Stimulated activated CD4-positive, alpha-beta T cell treated with anti-CD3 and anti-CD28 coated beads, Interleukin-1b, Interleukin-23, amount 100 ng/mL, for 48 hours (primary cell): ENCODE measurements around the gene FAM9C.

Source experiments
- DNase-seq: peaks from one replicate; pipeline ENCODE4 v3.0.0-alpha.2; 2020

FAM9C gene

DNA sequence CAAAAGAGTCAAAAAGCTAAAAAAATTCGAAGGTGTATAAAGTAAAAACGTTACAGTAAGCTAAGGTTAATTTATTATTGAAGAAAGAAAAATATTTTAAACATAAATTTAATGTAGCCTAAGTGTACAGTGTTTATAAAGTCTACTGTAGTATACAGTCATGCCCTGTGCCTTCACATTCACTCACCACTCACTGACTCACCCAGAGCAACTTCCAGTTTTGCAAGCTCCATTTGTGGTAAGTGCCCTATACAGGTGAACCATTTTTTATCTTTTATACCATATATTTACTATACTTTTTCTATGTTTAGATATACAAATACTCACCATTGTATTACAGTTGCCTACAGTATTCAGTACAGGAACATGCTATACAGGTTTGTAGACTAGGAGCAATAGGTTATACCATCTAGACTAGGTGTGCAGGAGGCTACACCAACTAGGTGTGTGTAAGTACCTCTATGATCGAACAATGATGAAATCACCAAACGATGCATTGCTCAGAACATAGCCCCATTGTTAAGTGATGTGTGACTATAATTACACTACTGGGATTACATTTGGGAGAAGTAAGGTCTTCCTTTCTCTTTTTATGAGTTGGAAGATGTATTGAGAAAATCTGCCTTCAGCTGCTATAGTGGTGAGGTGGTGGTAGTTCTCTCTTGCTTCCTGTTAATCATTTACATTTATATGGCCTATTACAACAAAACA, 42.3 kb downstream of the FAM9C start:
- peak; percentile 42 for DNase-seq

DNA sequence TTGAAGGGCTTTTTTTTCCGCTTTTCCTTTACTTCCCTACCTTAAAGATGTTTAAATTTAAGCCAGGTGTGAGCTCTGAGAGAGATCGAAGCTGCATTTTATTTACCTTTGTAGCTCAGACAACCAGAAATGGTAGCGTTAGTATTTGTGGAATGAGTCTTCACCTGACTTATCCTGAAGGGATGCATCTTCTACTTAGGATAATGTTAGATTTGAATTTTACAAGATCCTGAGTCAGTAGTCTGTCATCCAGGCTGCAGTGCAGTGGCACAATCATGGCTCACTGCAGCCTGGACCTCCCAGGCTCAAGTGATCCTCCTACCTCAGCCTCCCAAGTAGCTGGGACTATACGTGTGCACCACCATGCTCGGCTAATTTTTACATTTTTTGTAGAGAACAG, 43.3 kb downstream of the FAM9C start:
- DNase-seq: no peak

DNA sequence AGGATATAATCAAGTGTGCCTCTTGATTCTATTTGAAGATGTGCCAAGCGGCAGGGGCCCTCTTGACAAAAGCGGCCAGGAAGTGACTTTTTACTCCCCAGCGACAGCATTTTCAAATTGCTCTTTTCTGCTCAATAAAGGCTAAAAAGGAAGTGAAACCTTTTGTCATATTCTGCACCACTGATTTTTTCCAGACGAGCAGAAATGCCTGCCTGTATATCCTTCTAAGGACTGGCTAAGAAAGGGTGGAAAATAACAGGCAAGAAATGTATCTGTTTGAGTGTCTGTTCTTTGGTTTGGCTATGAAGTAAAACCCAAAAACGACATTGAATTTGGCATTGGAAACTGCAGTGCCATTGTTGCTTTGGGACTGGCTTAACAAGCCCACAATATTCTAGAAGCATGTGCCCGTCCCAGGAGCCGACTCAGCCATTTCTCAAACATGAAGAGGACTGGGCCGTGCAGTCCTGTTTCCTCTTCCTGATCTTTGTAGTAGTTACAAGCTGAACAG, 44.1 kb downstream of the FAM9C start:
- peak; percentile 50 for DNase-seq

DNA sequence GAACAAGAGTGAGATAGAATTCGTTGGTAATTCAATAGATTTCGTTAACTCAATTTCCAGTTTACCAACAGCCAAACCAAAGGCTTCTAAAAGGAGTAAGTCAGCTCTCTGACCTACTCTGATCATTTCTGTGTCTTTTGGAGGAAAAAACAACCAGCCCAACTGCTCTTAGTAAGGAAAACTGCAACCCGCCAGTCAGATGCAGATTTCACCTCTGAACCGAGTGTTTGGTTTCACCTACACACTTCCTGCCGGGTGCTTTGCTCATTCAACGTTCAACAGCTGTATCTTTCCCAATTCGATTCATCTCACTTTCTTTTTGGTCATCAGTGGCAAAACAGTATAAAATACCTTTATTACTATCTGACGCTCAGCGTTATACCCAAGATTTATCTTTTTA, 45.0 kb downstream of the FAM9C start:
- DNase-seq: peak; percentile 70

DNA sequence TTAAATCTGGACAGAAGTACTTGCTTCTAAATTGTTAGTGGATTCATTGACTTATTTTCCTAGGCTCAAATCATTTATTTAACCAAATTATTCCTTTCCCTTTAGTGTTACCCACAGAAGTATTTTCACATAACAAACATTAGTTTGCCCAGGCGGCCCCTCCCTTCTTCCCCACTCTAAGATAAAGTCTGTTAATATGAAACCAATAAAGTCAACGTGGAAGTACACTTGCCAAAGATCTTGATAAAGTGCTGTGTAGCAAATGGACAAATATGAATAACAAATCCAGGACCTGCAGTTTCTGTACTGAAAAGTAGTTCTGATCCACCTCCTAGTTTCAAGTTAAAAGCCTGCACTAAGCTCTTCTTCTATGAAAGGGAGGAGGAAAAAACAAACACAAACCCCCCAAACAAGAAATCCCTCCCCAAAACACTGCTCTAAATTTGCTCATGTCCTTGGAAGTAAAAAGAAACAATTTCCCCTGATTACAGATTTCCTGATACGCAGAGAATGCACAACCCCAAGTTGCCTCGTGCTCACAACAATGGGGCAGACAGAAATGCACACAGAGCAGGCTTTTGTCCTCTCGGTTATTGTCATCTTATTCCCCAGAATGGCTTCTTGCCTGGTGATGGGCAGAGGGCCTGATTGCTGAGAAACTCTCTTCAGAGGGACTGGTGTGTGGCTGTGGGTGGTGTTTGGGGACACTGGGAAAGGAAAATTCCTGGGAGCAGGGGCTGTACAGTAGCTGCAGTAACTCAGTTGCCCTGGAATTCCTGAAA, 46.3 kb downstream of the FAM9C start:
- no peak for DNase-seq

DNA sequence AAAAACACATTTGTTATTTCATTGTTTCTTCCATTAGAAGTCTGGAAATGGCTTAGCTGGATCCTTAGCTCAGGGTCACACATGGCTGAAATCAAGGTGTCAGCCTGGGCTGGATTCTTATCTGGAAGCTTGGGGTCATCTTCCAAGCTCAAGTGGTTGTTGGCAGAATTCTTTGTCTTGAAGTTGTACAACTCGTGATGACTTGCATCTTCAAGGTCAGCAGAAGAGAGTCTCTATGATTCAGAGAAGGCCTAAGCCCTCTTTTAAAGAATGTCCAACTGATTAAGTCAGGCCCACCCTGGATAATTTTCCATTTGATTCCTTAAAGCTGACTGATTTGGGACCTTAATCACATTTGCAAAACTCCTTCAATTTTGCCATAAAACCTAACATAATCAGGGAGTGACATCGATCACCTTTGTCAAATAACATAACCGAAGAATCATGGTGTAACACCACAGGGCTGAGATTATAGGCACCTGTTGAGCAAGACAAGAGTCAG, 47.4 kb downstream of the FAM9C start:
- no peak for DNase-seq

DNA sequence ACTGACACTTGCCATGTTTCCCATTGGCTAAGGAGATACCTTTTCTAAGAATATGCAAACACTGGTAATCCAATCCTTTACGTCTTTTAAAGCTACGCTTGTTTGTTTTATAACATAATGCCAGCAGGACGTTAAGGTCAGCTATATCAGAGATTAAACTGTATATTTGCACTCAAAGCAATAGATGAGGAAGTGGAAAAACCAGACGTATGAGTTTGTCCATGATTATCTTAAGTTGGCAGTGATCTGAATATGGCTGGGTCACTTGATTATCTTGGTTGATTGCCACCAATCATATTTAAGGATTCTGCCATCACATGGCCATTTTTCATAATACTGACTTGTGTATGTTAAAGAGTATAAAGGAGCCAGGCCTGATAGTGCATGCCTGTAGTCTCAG, 50.1 kb downstream of the FAM9C start:
- no peak for DNase-seq

DNA sequence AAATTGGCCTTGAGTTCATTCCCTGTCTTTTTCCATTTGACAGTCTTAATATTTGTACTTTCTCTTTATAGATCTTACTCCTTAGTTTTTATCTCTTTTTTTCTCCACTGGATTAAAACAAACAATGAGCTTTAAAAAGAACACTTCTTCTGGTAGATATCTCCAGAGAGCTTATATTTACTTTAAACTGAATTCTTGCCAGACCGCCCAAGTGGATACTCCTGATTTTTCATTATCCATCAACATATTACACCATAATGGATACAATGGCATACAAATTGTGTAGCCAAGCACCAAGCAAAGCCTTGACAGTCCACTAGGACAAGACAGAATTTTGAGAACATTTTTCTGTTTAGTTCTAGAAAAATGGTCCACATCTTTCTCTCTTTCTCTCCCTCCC, 50.6 kb downstream of the FAM9C start:
- no peak for DNase-seq

DNA sequence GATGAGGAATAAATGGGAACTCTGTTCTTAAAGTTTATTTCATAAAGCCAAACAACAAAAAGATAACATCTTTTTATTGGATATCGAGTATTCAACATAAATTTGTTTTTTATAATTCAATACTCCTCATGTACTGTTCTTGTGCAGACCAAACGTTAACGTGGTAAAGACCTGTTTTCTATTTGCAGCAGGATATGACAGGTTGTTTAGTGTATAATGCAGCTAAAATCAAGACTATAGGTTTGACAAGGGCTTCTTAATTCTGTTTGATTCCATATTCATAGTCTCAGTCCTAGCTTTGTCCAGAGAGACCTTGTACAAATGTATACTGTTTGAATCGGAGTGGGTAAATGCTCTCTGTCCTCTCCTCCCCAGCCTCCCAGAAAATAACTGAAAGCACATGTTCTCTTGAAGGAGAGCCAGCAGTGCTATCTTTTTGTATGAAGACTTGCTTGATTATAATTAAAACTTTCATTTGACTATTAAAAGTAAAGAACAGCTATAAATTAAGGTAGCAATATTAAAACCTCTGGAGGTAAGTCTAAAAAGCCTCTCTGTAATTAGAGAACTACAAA, 51.8 kb downstream of the FAM9C start:
- DNase-seq: no peak

DNA sequence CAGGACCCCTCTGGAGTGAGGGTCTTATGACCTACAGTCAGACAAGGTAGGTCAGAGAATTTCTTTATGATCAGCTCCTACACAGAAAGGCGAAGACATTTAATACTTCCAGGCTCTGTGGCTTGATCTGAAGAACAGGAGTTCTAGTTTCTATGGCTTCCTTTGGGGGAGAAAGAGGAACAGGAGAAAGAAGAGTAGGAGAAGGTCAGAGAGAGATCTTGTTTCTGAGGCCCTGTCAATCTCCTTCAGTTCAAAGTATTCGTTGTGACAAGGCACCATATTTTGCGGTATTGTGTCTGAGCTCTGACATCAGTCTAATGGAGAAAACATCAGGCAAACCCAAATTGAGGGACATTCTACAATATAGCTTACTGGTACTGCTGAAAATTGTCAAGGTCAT, 52.8 kb downstream of the FAM9C start:
- no peak for DNase-seq

DNA sequence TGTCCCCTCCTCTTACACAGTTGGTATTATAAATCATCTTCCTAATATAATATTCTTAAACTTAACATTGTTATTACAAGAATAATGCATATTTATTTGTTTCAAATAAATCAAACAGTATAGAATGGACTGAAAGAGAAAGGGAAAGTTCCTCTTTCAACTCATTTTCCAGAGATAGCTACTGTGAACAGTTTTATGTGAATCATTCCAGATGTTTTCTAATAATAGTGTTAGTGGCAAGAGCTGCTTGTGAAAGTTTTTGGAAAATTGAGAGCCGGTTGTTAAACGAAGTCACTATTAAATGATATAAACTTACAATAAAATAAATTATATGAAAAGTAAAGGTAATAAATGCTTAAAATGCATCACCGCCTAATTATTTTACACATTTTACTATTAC, 55.0 kb downstream of the FAM9C start:
- no peak for DNase-seq

DNA sequence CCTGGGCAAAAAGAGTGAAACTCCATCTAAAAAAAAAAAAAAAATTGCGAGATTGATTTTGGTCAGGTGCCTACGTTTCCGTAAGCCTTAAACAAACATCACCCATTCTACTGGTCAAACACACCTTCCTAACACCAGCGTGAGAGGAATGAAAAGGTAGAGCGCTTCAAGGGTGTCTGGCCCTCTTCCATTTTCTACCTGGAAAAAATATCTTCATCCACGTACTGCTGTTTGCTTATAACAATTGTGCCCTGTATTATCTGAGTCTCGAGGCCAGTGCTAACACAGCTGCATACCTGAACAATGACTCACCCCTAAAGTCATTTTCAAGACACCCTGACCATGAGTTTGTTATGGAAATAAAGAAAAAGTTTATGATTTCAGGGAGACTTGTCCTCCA, 55.6 kb downstream of the FAM9C start:
- no peak for DNase-seq

DNA sequence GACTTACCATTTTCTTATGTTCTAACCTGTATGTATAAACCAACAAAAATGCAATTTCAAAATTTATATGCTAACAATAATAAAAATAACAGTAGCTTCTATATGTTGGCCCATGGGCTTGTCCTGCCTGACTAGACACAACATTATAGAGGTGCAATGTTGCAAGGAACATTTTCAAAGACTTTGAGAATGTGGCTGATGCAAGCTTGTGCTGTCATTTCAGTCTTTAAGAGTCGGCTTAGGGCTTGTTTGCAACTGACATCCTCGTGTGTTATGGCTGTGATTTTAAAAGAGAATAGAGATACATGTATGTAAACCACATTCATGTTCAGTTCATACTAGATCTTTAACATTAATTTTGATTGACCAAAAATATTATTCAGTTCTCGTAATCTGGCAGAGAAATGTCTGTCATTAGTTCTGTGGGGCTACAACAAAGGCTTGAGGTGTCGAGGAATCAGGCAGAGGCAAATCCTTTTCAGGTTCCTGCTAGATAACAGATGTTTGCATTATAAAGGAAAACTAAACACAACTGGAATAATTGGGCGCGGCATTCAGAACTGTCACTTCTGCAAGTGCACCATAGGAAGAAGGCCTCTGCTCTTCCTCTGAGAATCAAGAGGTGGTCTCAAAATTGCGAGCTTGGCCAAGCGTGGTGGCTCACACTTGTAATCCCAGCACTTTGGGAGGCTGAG, 56.4 kb downstream of the FAM9C start:
- DNase-seq: no peak

DNA sequence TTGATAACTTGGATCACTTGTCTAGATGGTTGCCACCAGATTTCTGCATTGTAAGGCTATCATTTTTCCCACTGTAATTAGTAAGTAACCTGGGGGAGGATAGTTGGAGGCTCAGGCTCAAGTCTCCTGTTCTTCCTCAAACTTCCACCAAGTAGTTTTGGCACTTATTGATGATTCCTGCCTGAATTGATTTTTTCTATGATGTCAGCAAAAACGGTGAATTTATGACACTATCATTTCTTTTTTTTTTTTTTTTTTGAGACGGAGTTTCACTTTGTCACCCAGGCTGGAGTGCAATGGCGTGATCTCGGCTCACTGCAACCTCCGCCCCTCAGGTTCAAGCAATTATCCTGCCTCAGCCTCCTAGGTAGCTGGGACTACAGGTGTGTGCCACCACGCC, 57.1 kb downstream of the FAM9C start:
- DNase-seq: no peak

DNA sequence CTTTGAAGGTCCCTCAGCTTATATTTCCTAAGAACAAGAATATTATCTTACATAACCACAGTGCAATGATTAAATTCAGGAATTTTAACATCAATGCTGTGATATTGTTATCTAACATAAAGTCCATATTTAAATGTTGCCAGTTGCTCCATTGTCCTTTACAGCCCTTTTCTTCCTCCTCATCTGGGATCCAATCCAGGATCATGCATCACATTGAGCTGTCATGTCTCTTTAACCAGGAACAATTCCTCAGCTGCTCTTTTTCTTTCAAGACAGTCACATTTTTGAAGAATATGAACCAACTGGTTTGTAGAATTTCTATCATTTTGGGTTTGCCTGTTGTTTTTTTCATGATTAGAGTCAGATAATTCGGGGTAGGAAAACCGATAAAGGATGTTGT, 57.5 kb downstream of the FAM9C start:
- DNase-seq: no peak

DNA sequence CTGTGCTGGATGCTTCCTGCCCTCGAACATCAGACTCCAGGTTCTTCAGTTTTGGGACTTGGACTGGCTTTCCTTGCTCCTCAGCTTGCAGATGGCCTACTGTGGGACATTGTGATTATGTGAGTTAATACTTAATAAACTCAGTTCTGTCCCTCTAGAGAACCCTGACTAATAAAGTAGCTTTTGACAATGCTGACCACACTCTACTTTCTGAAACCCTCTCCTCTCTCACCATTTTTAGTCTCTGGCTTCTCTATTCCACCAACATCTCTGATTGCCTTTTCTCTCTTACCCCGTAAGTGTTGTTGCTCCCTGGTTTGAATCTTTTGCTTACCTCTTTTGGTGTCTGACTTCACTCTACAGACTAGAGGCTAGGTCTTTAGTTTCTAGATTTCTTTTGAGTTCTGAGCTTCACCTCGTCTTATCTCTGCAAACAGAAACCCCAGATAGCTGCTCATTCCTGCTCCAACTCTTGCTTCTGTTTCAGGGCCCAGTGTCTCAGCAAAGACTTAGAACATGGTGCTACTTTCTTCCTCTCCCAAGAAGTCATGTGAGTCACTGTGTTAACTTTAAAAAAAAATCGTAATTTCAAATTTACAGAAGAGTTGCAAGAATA, 58.1 kb downstream of the FAM9C start:
- no peak for DNase-seq
